HS-5 (cell line): Measurements from ENCODE around the gene MAFB.

ENCODE experiments used
- DNase-seq: peaks from one replicate; pipeline ENCODE4 v3.0.0-alpha.2; 2012; ENCODE audit warnings: low read depth

Gene MAFB

GRCh38 chr20:40702504-40702903 is 13.5 kb upstream of the MAFB start:
- DNase-seq = no peak

- DNase-seq = no peak
These were observed 9.7 kb upstream of the MAFB start for GRCh38 chr20:40698744-40699143.

- no peak for DNase-seq
These were observed 9.2 kb upstream of the MAFB start for GRCh38 chr20:40698281-40698680.

GRCh38 chr20:40697541-40697940 is 8.5 kb upstream of the MAFB start:
- no peak for DNase-seq

- no peak for DNase-seq
These were observed 6.2 kb upstream of the MAFB start for GRCh38 chr20:40695214-40695613.

- DNase-seq = no peak
These were observed 5.2 kb upstream of the MAFB start for GRCh38 chr20:40694246-40694645.

- no peak for DNase-seq
These were observed 3.4 kb upstream of the MAFB start for GRCh38 chr20:40692240-40693011.

- DNase-seq = no peak
These were observed 2.7 kb upstream of the MAFB start for GRCh38 chr20:40691566-40692239.

- DNase-seq = no peak
These were observed 2.0 kb upstream of the MAFB start for GRCh38 chr20:40690836-40691565.

GRCh38 chr20:40689943-40690835 is 1.2 kb upstream of the MAFB start:
- peak; percentile 65 for DNase-seq

GRCh38 chr20:40688129-40689099 is 622 bp downstream of the MAFB start:
- no peak for DNase-seq

GRCh38 chr20:40687384-40688128 is 1.5 kb downstream of the MAFB start:
- no peak for DNase-seq

- DNase-seq = no peak
These were observed 2.1 kb downstream of the MAFB start for GRCh38 chr20:40686893-40687292.

- no peak for DNase-seq
These were observed 2.6 kb downstream of the MAFB start for GRCh38 chr20:40686434-40686882.

GRCh38 chr20:40685349-40685748 is 3.7 kb downstream of the MAFB start:
- DNase-seq = no peak

GRCh38 chr20:40683894-40684268 is 5.2 kb downstream of the MAFB start:
- no peak for DNase-seq

GRCh38 chr20:40683221-40683893 is 5.7 kb downstream of the MAFB start:
- DNase-seq = no peak

GRCh38 chr20:40682104-40682981 is 6.7 kb downstream of the MAFB start:
- no peak for DNase-seq
